Left ventricle myocardium inferior (tissue), 1 donor: Measurements from ENCODE around the gene AMN. TPM values are rescaled to one million over a fixed set of nuclear protein-coding genes. Genes with fewer than 3 reads are reported as not detected.

Experiments used
- DNase-seq: peaks from one replicate; pipeline ENCODE4 v3.0.0-alpha.2; 2020
- H3K27ac ChIP-seq: fragments of 200-600 bp; replicated peaks from 2 replicates; pipeline ENCODE4 v1.8.0; 2021
- H3K27me3 ChIP-seq: fragments of 200-600 bp; 2 replicates; pipeline ENCODE4 v1.8.0; 2021; ENCODE audit warnings: low read depth
- H3K36me3 ChIP-seq: fragments of 200-600 bp; 2 replicates; pipeline ENCODE4 v1.8.0; 2021
- H3K4me1 ChIP-seq: fragments of 200-600 bp; 2 replicates; pipeline ENCODE4 v1.8.0; 2021
- H3K4me3 ChIP-seq: fragments of 200-600 bp; 2 replicates; pipeline ENCODE4 v1.8.0; 2021; ENCODE audit warnings: mild to moderate bottlenecking, moderate library complexity
- H3K9me3 ChIP-seq: fragments of 200-600 bp; replicated peaks from 2 replicates; pipeline ENCODE4 v1.8.0; 2021
- CTCF ChIP-seq: fragments of 200-600 bp; IDR thresholded peaks from 2 replicates; pipeline ENCODE4 v1.8.0; 2021; ENCODE audit warnings: antibody characterized with exemption, mild to moderate bottlenecking, borderline replicate concordance
- intact Hi-C: fragments of 100-400 bp; cut with micrococcal nuclease; formaldehyde crosslinking; loops from one replicate; pipeline ENCODE4 v1.11.0; 2022
- total RNA-seq: library from RNA; stranded (reverse); fragmentation: NEBNext Ultra II Directional; extraction: Animal tissue kit (Norgen Biotek cat#: 25700); gene quantifications from one replicate; pipeline ENCODE4 v1.2.1, GENCODE V29; 2021
- donor health status: DM: no; HTN: yes; CAD: no; lungs with severe emphysema.

AMN gene
- total RNA-seq, 1 donor from 2014 or later: not detected

- no peak overlapping the region for H3K4me3 ChIP-seq
These were observed 48.0 kb downstream of the AMN start for GRCh38 chr14:102970496-102970895.

GRCh38 chr14:102971314-102971713 is 48.9 kb downstream of the AMN start:
- Histone ChIP-seq H3K9me3 (no peaks in the 10 kb centered on the region), H3K4me3 (no peak overlapping the region), H3K36me3 (peaks cover 100% of the 10 kb centered on the region), H3K27ac (no peak overlapping the region), H3K4me1 (no peaks in the 10 kb centered on the region), H3K27me3 (no peaks in the 10 kb centered on the region)
- DNase-seq: no peak
- intact Hi-C loops: no loop called here
- no peak for TF ChIP-seq CTCF

More at GRCh38 chr14:102970496-102970895, 48.0 kb downstream of the AMN start:
- no peak overlapping the region for H3K27ac ChIP-seq
- no peaks in the 10 kb centered on the region for H3K4me1 ChIP-seq
- H3K9me3 ChIP-seq: no peaks in the 10 kb centered on the region
- no peaks in the 10 kb centered on the region for H3K27me3 ChIP-seq
- TF ChIP-seq CTCF: no peak
- H3K36me3 ChIP-seq: peaks cover 100% of the 10 kb centered on the region
- intact Hi-C loops: no loop called here
- DNase-seq: no peak

- H3K36me3 ChIP-seq: peaks cover 100% of the 10 kb centered on the region
- H3K27me3 ChIP-seq: no peaks in the 10 kb centered on the region
- H3K4me3 ChIP-seq: no peak overlapping the region
- intact Hi-C loops: no loop called here
- H3K9me3 ChIP-seq: no peaks in the 10 kb centered on the region
- H3K4me1 ChIP-seq: no peaks in the 10 kb centered on the region
- no peak for DNase-seq
- H3K27ac ChIP-seq: no peak overlapping the region
- TF ChIP-seq CTCF: no peak
These were observed 49.6 kb downstream of the AMN start for GRCh38 chr14:102971836-102972606.

- Histone ChIP-seq H3K27ac (no peak overlapping the region), H3K36me3 (peaks cover 100% of the 10 kb centered on the region), H3K27me3 (no peaks in the 10 kb centered on the region), H3K4me1 (no peaks in the 10 kb centered on the region), H3K9me3 (no peaks in the 10 kb centered on the region), H3K4me3 (no peak overlapping the region)
- intact Hi-C loops: no loop called here
- no peak for DNase-seq
- no peak for TF ChIP-seq CTCF
These were observed 51.3 kb downstream of the AMN start for GRCh38 chr14:102973706-102974285.

- DNase-seq: no peak
- Histone ChIP-seq H3K4me1 (no peaks in the 10 kb centered on the region), H3K9me3 (no peaks in the 10 kb centered on the region), H3K27me3 (no peaks in the 10 kb centered on the region), H3K4me3 (no peak overlapping the region), H3K27ac (no peak overlapping the region), H3K36me3 (peaks cover 100% of the 10 kb centered on the region)
- no peak for TF ChIP-seq CTCF
- intact Hi-C loops: no loop called here
These were observed 53.2 kb downstream of the AMN start for GRCh38 chr14:102975662-102976061.
